MCF 10A (cell line): ENCODE data around the gene PAK3. TPM values are rescaled to one million over a fixed set of nuclear protein-coding genes. Genes with fewer than 3 reads are reported as not detected.

Source experiments
- BruUV-seq: library from RNA; stranded (reverse); fragments of 400-500 nt; replicated peaks from 2 replicates; lab custom pipeline; 2021; lab: Mats Ljungman, UMichigan
- CTCF ChIA-PET: fragments of 300-600 bp; sonication (Branson Sonifier 250); formaldehyde crosslinking; extraction: SDS; loops from one replicate; lab custom pipeline; 2021; ENCODE audit warnings: antibody characterized with exemption, inconsistent platforms; lab: Yijun Ruan, JAX
- POLR2A ChIA-PET: fragments of 300-600, 350-650 bp; sonication (Branson Sonifier 250); formaldehyde crosslinking; extraction: SDS; loops from one replicate; lab custom pipeline; 2020; ENCODE audit warnings: antibody characterized with exemption, inconsistent platforms; lab: Yijun Ruan, JAX
- DNase-seq: peaks from one replicate; pipeline ENCODE4 v3.0.0-alpha.2; 2018; ENCODE audit not compliant: unreplicated experiment
- H3K27ac Mint-ChIP-seq: one replicate; pipeline ENCODE4 v1.8.0; 2022; ENCODE audit warnings: mild to moderate bottlenecking, low read depth, mixed read lengths; ENCODE audit not compliant: unreplicated experiment
- H3K27me3 Mint-ChIP-seq: one replicate; pipeline ENCODE4 v1.8.0; 2022; ENCODE audit warnings: mixed read lengths; ENCODE audit not compliant: insufficient read depth, unreplicated experiment
- H3K36me3 Mint-ChIP-seq: one replicate; pipeline ENCODE4 v1.8.0; 2022; ENCODE audit warnings: mild to moderate bottlenecking, moderate library complexity, mixed read lengths; ENCODE audit not compliant: insufficient read depth, unreplicated experiment
- H3K4me1 Mint-ChIP-seq: one replicate; pipeline ENCODE4 v1.8.0; 2022; ENCODE audit warnings: mixed read lengths; ENCODE audit not compliant: insufficient read depth, unreplicated experiment
- H3K4me3 Mint-ChIP-seq: one replicate; pipeline ENCODE4 v1.8.0; 2022; ENCODE audit warnings: mild to moderate bottlenecking, moderate library complexity, mixed read lengths; ENCODE audit not compliant: unreplicated experiment
- H3K9me3 Mint-ChIP-seq: one replicate; pipeline ENCODE4 v1.8.0; 2022; ENCODE audit warnings: mixed read lengths; ENCODE audit not compliant: unreplicated experiment
- CTCF ChIP-seq: fragments of 200-600 bp; IDR thresholded peaks from one replicate; pipeline ENCODE4 v1.8.0; 2022; ENCODE audit warnings: antibody characterized with exemption, mild to moderate bottlenecking; ENCODE audit not compliant: unreplicated experiment
- intact Hi-C: fragments of 100-400 bp; cut with micrococcal nuclease; formaldehyde crosslinking; loops from 2 replicates; pipeline ENCODE4 v1.14.1; 2022
- total RNA-seq: library from RNA; stranded (reverse); gene quantifications from 2 replicates; pipeline ENCODE4 v1.2.3, GENCODE V29; 2022

PAK3 gene
- total RNA-seq, 1 experiment from 2014 or later: 8.5 TPM

- H3K27ac Mint-ChIP-seq: no peak overlapping the region
- CTCF ChIA-PET: no interaction called here
Observed at GRCh38 chrX:111133389-111133788, 37.4 kb downstream of the PAK3 start.

GRCh38 chrX:111145878-111146277 lies 49.9 kb downstream of the PAK3 start:
- intact Hi-C loops: no loop called here
- DNase-seq: no peak
- peaks cover 76% of the 10 kb centered on the region for H3K27me3 Mint-ChIP-seq
- peaks cover 48% of the 10 kb centered on the region for H3K36me3 Mint-ChIP-seq
- ChIA-PET POLR2A (interaction anchor here (0.6 kb wide), 1 partner anchor 44 kb away, joined by 3 read pairs; no protein-coding TSS in a partner anchor), CTCF (no interaction called here)
- no peak for TF ChIP-seq CTCF
- BruUV-seq: no TSS peak
- no peaks in the 10 kb centered on the region for H3K4me1 Mint-ChIP-seq
- H3K9me3 Mint-ChIP-seq: no peaks in the 10 kb centered on the region
- H3K27ac Mint-ChIP-seq: no peak overlapping the region
- no peak overlapping the region for H3K4me3 Mint-ChIP-seq

More at GRCh38 chrX:111133389-111133788, 37.4 kb downstream of the PAK3 start:
- H3K4me1 Mint-ChIP-seq: peaks cover 6% of the 10 kb centered on the region
- peaks cover 29% of the 10 kb centered on the region for H3K27me3 Mint-ChIP-seq
- BruUV-seq: no TSS peak
- no peak overlapping the region for H3K4me3 Mint-ChIP-seq
- TF ChIP-seq CTCF: no peak
- intact Hi-C loops: no loop called here
- POLR2A ChIA-PET: interaction anchor here (0.7 kb wide), 1 partner anchor 36 kb away, joined by 3 read pairs; no protein-coding TSS in a partner anchor
- H3K36me3 Mint-ChIP-seq: no peaks in the 10 kb centered on the region
- H3K9me3 Mint-ChIP-seq: no peaks in the 10 kb centered on the region
- peak; percentile 5 for DNase-seq

GRCh38 chrX:111151764-111152163 lies 55.8 kb downstream of the PAK3 start:
- Mint-ChIP-seq H3K9me3 (no peaks in the 10 kb centered on the region), H3K27me3 (peaks cover 76% of the 10 kb centered on the region), H3K36me3 (peaks cover 35% of the 10 kb centered on the region), H3K27ac (no peak overlapping the region), H3K4me3 (no peak overlapping the region), H3K4me1 (no peaks in the 10 kb centered on the region)
- TF ChIP-seq CTCF: no peak
- BruUV-seq: no TSS peak
- ChIA-PET CTCF (interaction anchor here (0.6 kb wide), 1 partner anchor 88 kb away, joined by 4 read pairs; no protein-coding TSS in a partner anchor), POLR2A (interaction anchor here (0.7 kb wide), 1 partner anchor 275 kb away, joined by 3 read pairs; no protein-coding TSS in a partner anchor)
- intact Hi-C loops: no loop called here
- DNase-seq: no peak

GRCh38 chrX:111159232-111159631 lies 63.2 kb downstream of the PAK3 start:
- no peak for DNase-seq
- H3K27me3 Mint-ChIP-seq: peaks cover 51% of the 10 kb centered on the region
- ChIA-PET POLR2A (no interaction called here), CTCF (interaction anchor here (0.5 to 0.6 kb wide), 2 partner anchors 11 to 85 kb away, joined by 3 read pairs; no protein-coding TSS in a partner anchor)
- H3K36me3 Mint-ChIP-seq: peaks cover 18% of the 10 kb centered on the region
- intact Hi-C loops: no loop called here
- H3K4me1 Mint-ChIP-seq: no peaks in the 10 kb centered on the region
- H3K9me3 Mint-ChIP-seq: no peaks in the 10 kb centered on the region
- H3K4me3 Mint-ChIP-seq: no peak overlapping the region
- H3K27ac Mint-ChIP-seq: no peak overlapping the region
- TF ChIP-seq CTCF: no peak
- no TSS peak for BruUV-seq
